Large intestine (tissue), 3 donors: Measurements from ENCODE around the gene RPTOR. TPM values are rescaled to one million over a fixed set of nuclear protein-coding genes. Genes with fewer than 3 reads are reported as not detected.

Experiments used
- DNase-seq, 2 donors: peaks; one replicate each; pipeline versions ENCODE4 v3.0.0 to v3.0.0-alpha.2; 2013
- H3K27ac ChIP-seq: one replicate; pipeline ENCODE4 v1.5.1; 2013; ENCODE audit warnings: low read length
- H3K27me3 ChIP-seq: 2 replicates; pipeline ENCODE4 v1.6.1; 2013; ENCODE audit warnings: low read length; ENCODE audit not compliant: control insufficient read depth, insufficient read depth
- H3K36me3 ChIP-seq: 2 replicates; pipeline ENCODE4 v1.6.1; 2013; ENCODE audit warnings: low read length; ENCODE audit not compliant: control insufficient read depth, insufficient read depth
- H3K4me1 ChIP-seq: one replicate; pipeline ENCODE4 v1.6.1; 2013; ENCODE audit warnings: low read length; ENCODE audit not compliant: control insufficient read depth, insufficient read depth
- H3K4me3 ChIP-seq: one replicate; pipeline ENCODE4 v1.5.1; 2013; ENCODE audit warnings: low read length
- H3K9me3 ChIP-seq: one replicate; pipeline ENCODE4 v1.6.1; 2013; ENCODE audit warnings: mild to moderate bottlenecking, low read depth, low read length, moderate library complexity; ENCODE audit not compliant: control insufficient read depth
- WGBS: methylation state at CpG from one replicate; pipeline ENCODE4 v1.1.5; 2013; ENCODE audit warnings: low lambda C conversion rate; ENCODE audit not compliant: insufficient coverage; 5-methylcytosine and 5-hydroxymethylcytosine counted together
- polyA plus RNA-seq: library from polyadenylated mRNA; unstranded; fragments of 120-200 nt; gene quantifications from one replicate; pipeline ENCODE4 v1.2.1, GENCODE V29; 2013

Gene RPTOR
- polyA plus RNA-seq, 1 donor = 16.8 TPM

- Histone ChIP-seq H3K4me1 (peaks cover 3% of the 10 kb centered on the region), H3K4me3 (no peak overlapping the region), H3K36me3 (peaks cover 2% of the 10 kb centered on the region), H3K9me3 (no peaks in the 10 kb centered on the region), H3K27me3 (no peaks in the 10 kb centered on the region), H3K27ac (no peak overlapping the region)
- no peak for DNase-seq
- WGBS = no CpG with 5 or more reads among the region's 6 CpGs
These were observed 186.1 kb downstream of the RPTOR start for GRCh38 chr17:80730739-80731138.

GRCh38 chr17:80731323-80731722 is 186.7 kb downstream of the RPTOR start:
- WGBS = 83% methylated on average over 2 of the region's 7 CpGs
- H3K27ac ChIP-seq = no peak overlapping the region
- H3K27me3 ChIP-seq = no peaks in the 10 kb centered on the region
- H3K36me3 ChIP-seq = peaks cover 2% of the 10 kb centered on the region
- no peak overlapping the region for H3K4me3 ChIP-seq
- peaks cover 3% of the 10 kb centered on the region for H3K4me1 ChIP-seq
- H3K9me3 ChIP-seq = no peaks in the 10 kb centered on the region
- DNase-seq = no peak

- Histone ChIP-seq H3K9me3 (no peaks in the 10 kb centered on the region), H3K27ac (no peak overlapping the region), H3K36me3 (peaks cover 2% of the 10 kb centered on the region), H3K4me3 (no peak overlapping the region), H3K4me1 (peaks cover 3% of the 10 kb centered on the region), H3K27me3 (no peaks in the 10 kb centered on the region)
- 100% methylated on average over 2 of the region's 7 CpGs for WGBS
- no peak for DNase-seq
These were observed 187.6 kb downstream of the RPTOR start for GRCh38 chr17:80732268-80732667.

GRCh38 chr17:80737106-80738019 is 192.7 kb downstream of the RPTOR start:
- Histone ChIP-seq H3K36me3 (peaks cover 6% of the 10 kb centered on the region), H3K27me3 (no peaks in the 10 kb centered on the region), H3K4me1 (peaks cover 3% of the 10 kb centered on the region), H3K27ac (no peak overlapping the region), H3K4me3 (no peak overlapping the region), H3K9me3 (no peaks in the 10 kb centered on the region)
- no CpG with 5 or more reads among the region's 17 CpGs for WGBS
- no peak for DNase-seq

- Histone ChIP-seq H3K4me1 (peaks cover 3% of the 10 kb centered on the region), H3K27me3 (no peaks in the 10 kb centered on the region), H3K27ac (no peak overlapping the region), H3K4me3 (no peak overlapping the region), H3K36me3 (peaks cover 6% of the 10 kb centered on the region), H3K9me3 (no peaks in the 10 kb centered on the region)
- no peak for DNase-seq
- 100% methylated on average over 1 of the region's 17 CpGs for WGBS
These were observed 193.6 kb downstream of the RPTOR start for GRCh38 chr17:80738020-80738808.

GRCh38 chr17:80738987-80739730 is 194.5 kb downstream of the RPTOR start:
- Histone ChIP-seq H3K36me3 (peaks cover 6% of the 10 kb centered on the region), H3K9me3 (no peaks in the 10 kb centered on the region), H3K27me3 (no peaks in the 10 kb centered on the region), H3K4me3 (no peak overlapping the region), H3K27ac (no peak overlapping the region), H3K4me1 (peaks cover 1% of the 10 kb centered on the region)
- no peak for DNase-seq
- WGBS = 86% methylated on average over 4 of the region's 21 CpGs

- no peak for DNase-seq
- Histone ChIP-seq H3K4me1 (no peaks in the 10 kb centered on the region), H3K27ac (no peak overlapping the region), H3K4me3 (no peak overlapping the region), H3K36me3 (peaks cover 6% of the 10 kb centered on the region), H3K27me3 (no peaks in the 10 kb centered on the region), H3K9me3 (no peaks in the 10 kb centered on the region)
- WGBS = 100% methylated on average over 2 of the region's 3 CpGs
These were observed 195.5 kb downstream of the RPTOR start for GRCh38 chr17:80740141-80740540.

GRCh38 chr17:80742091-80742490 is 197.5 kb downstream of the RPTOR start:
- Histone ChIP-seq H3K27me3 (no peaks in the 10 kb centered on the region), H3K4me3 (no peak overlapping the region), H3K9me3 (no peaks in the 10 kb centered on the region), H3K4me1 (no peaks in the 10 kb centered on the region), H3K27ac (no peak overlapping the region), H3K36me3 (peaks cover 6% of the 10 kb centered on the region)
- no peak for DNase-seq
- no CpG with 5 or more reads among the region's 8 CpGs for WGBS

GRCh38 chr17:80742581-80743180 is 198.0 kb downstream of the RPTOR start:
- DNase-seq = no peak
- Histone ChIP-seq H3K4me1 (no peaks in the 10 kb centered on the region), H3K27ac (no peak overlapping the region), H3K27me3 (no peaks in the 10 kb centered on the region), H3K36me3 (peaks cover 6% of the 10 kb centered on the region), H3K4me3 (no peak overlapping the region), H3K9me3 (no peaks in the 10 kb centered on the region)
- WGBS = no CpG with 5 or more reads among the region's 7 CpGs
